Endothelial cell of umbilical vein (primary cell): Measurements from ENCODE around the gene E2F4. TPM values are rescaled to one million over a fixed set of nuclear protein-coding genes. Genes with fewer than 3 reads are reported as not detected.

Source experiments
- BruUV-seq: library from RNA; stranded (reverse); fragments of 400-500 nt; replicated peaks from 2 replicates; lab custom pipeline; 2021; lab: Mats Ljungman, UMichigan
- CTCF ChIA-PET: fragments of 300-600, 350-600 bp; sonication (Branson Sonifier 250); formaldehyde crosslinking; loops from one replicate; lab custom pipeline; 2021; ENCODE audit warnings: antibody characterized with exemption, inconsistent platforms; lab: Charles Lee
- POLR2A ChIA-PET: fragments of 300-600, 350-600 bp; sonication (Branson Sonifier 250); formaldehyde crosslinking; loops from one replicate; lab custom pipeline; 2021; ENCODE audit warnings: antibody characterized with exemption, inconsistent platforms; lab: Charles Lee
- DNase-seq: peaks from one replicate; pipeline ENCODE4 v3.0.0-alpha.2; 2011; ENCODE audit warnings: low read depth, low spot score
- FAIRE-seq: peaks from 2 replicates; lab custom pipeline; 2011; peaks lifted over from hg19 to GRCh38; lab: Jason Lieb, UNC
- H2AFZ ChIP-seq: 2 replicates; pipeline ENCODE4 v1.6.0; 2012; ENCODE audit warnings: low read depth, low read length, control low read depth, inconsistent platforms
- H3K27ac ChIP-seq: 2 replicates; pipeline ENCODE4 v1.5.1; 2011; ENCODE audit warnings: low read depth, mild to moderate bottlenecking, control low read depth, low read length, moderate library complexity; ENCODE audit not compliant: insufficient read depth
- H3K27me3 ChIP-seq, 2 experiments: 2 replicates each; pipeline versions ENCODE4 v1.6.0 to v1.6.1; 2011; ENCODE audit warnings: low read length in 2 of 2, mixed read lengths in 1 of 2; ENCODE audit not compliant: control insufficient read depth in 2 of 2, insufficient read depth in 2 of 2
- H3K36me3 ChIP-seq, 2 experiments: 2 replicates in 1 of 2; 3 replicates in 1 of 2; pipeline ENCODE4 v1.5.1; 2011; ENCODE audit warnings: low read length in 2 of 2, mild to moderate bottlenecking in 1 of 2, moderate library complexity in 1 of 2; ENCODE audit not compliant: control insufficient read depth in 2 of 2, insufficient read depth in 2 of 2; ENCODE audit errors: extremely low read depth in 1 of 2
- H3K4me1 ChIP-seq: 3 replicates; pipeline ENCODE4 v1.5.1; 2011; ENCODE audit warnings: mild to moderate bottlenecking, low read length; ENCODE audit not compliant: control insufficient read depth, insufficient read depth; ENCODE audit errors: extremely low read depth
- H3K4me2 ChIP-seq: 2 replicates; pipeline ENCODE4 v1.6.1; 2011; ENCODE audit warnings: low read length, control low read depth, mixed read lengths; ENCODE audit not compliant: insufficient read depth
- H3K4me3 ChIP-seq, 3 experiments: fragments of 200-600 bp in 1 of 3; sonication (generic), shearing (Covaris generic) in 1 of 3; replicated peaks in 1 of 3; 2 replicates each; pipeline ENCODE4 v1.5.1; 2011 to 2016; ENCODE audit warnings: control low read depth in 3 of 3, low read length in 3 of 3, mild to moderate bottlenecking in 2 of 3, inconsistent platforms in 1 of 3, low read depth in 1 of 3, moderate library complexity in 1 of 3; ENCODE audit not compliant: insufficient read depth in 1 of 3
- H3K79me2 ChIP-seq: 2 replicates; pipeline ENCODE4 v1.6.0; 2012; ENCODE audit warnings: low read length, inconsistent platforms; ENCODE audit not compliant: control insufficient read depth, insufficient read depth
- H3K9ac ChIP-seq: replicated peaks from 2 replicates; pipeline ENCODE3; 2011; ENCODE audit warnings: low read length, control low read depth; ENCODE audit not compliant: insufficient read depth; ENCODE audit errors: extremely low read depth
- H3K9me1 ChIP-seq: replicated peaks from 3 replicates; pipeline ENCODE4 v1.6.0; 2011; ENCODE audit warnings: mild to moderate bottlenecking, low read length; ENCODE audit not compliant: control insufficient read depth, insufficient read depth; ENCODE audit errors: extremely low read depth
- H3K9me3 ChIP-seq: replicated peaks from 2 replicates; pipeline ENCODE4 v1.5.1; 2012; ENCODE audit warnings: low read length, inconsistent platforms; ENCODE audit not compliant: control insufficient read depth, insufficient read depth
- H4K20me1 ChIP-seq: replicated peaks from 2 replicates; pipeline ENCODE3; 2011; ENCODE audit warnings: mild to moderate bottlenecking, low read length; ENCODE audit not compliant: control insufficient read depth, insufficient read depth; ENCODE audit errors: extremely low read depth
- CTCF ChIP-seq, 2 donors: IDR thresholded peaks; 1 replicate in 1 of 2; 2 replicates in 1 of 2; pipeline ENCODE4 v1.5.1; 2011; ENCODE audit warnings: low read length in 2 of 2, mild to moderate bottlenecking in 2 of 2, moderate library complexity in 2 of 2, control low read depth in 1 of 2, inconsistent platforms in 1 of 2, low read depth in 1 of 2; ENCODE audit not compliant: insufficient read depth in 1 of 2; ENCODE audit errors: extremely low read depth in 1 of 2
- EZH2 ChIP-seq: IDR thresholded peaks from 2 replicates; pipeline ENCODE4 v1.6.1; 2012; ENCODE audit warnings: borderline replicate concordance, low read depth, mild to moderate bottlenecking, moderate library complexity, low read length, inconsistent platforms; ENCODE audit not compliant: severe bottlenecking
- FOS ChIP-seq: IDR thresholded peaks from 2 replicates; pipeline ENCODE4 v1.6.1; 2011; ENCODE audit warnings: mild to moderate bottlenecking, low read length, moderate library complexity, borderline replicate concordance; ENCODE audit not compliant: insufficient read depth
- GATA2 ChIP-seq: IDR thresholded peaks from 2 replicates; pipeline ENCODE4 v1.7.0; 2011; ENCODE audit warnings: low read depth, mild to moderate bottlenecking, moderate library complexity, mixed read lengths, low read length; ENCODE audit not compliant: insufficient read length, insufficient read depth
- JUN ChIP-seq: IDR thresholded peaks from 2 replicates; pipeline ENCODE4 v1.6.1; 2011; ENCODE audit warnings: borderline replicate concordance, low read depth; ENCODE audit not compliant: insufficient read length, insufficient read depth
- MYC ChIP-seq: IDR thresholded peaks from one replicate; pipeline ENCODE4 v1.6.1; 2011; ENCODE audit warnings: mild to moderate bottlenecking, low read depth, low read length
- POLR2A ChIP-seq: IDR thresholded peaks from 2 replicates; pipeline ENCODE4 v1.6.1; 2012; ENCODE audit warnings: low read depth, mild to moderate bottlenecking, control low read depth, low read length
- POLR2AphosphoS5 ChIP-seq: IDR thresholded peaks from 2 replicates; pipeline ENCODE4 v1.6.1; 2012; ENCODE audit warnings: low read depth, mild to moderate bottlenecking, control low read depth, low read length, moderate library complexity; ENCODE audit not compliant: insufficient read depth
- dilution Hi-C: fragments of 300-500 bp; cut with MboI; formaldehyde crosslinking; loops from one replicate; pipeline ENCODE4 v1.15.0; 2019; ENCODE audit warnings: low sequenced_read_pairs; ENCODE audit not compliant: extremely low pct_ligation_motif_present
- intact Hi-C: fragments of 100-400 bp; cut with micrococcal nuclease; formaldehyde crosslinking; loops from one replicate; pipeline ENCODE4 v1.10.0; 2022
- polyA plus RNA-seq, 4 experiments: library from polyadenylated mRNA; depleted of rRNA in 3 of 4; stranded (reverse) in 3 of 4; unstranded in 1 of 4; fragments of >200 nt; gene quantifications; 2 replicates each; pipeline versions ENCODE4 v1.2.1 to v1.2.3, GENCODE V29; 2011 to 2012; ENCODE audit warnings: missing spikeins in 1 of 4
- total RNA-seq: library from RNA; stranded (reverse); gene quantifications from 2 replicates; pipeline ENCODE4 v1.2.3, GENCODE V29; 2021
- TF ChIP-seq, protein P1 (sequence below): IDR thresholded peaks from 2 replicates; pipeline ENCODE4 v1.6.1; 2011; ENCODE audit not compliant: insufficient read depth, insufficient read length

Gene E2F4
- total and polyA plus RNA-seq, 2 donors (not counting 3 experiments of a cell fraction or from before 2014, with no cell fraction given), result 112 to 168 TPM

DNA sequence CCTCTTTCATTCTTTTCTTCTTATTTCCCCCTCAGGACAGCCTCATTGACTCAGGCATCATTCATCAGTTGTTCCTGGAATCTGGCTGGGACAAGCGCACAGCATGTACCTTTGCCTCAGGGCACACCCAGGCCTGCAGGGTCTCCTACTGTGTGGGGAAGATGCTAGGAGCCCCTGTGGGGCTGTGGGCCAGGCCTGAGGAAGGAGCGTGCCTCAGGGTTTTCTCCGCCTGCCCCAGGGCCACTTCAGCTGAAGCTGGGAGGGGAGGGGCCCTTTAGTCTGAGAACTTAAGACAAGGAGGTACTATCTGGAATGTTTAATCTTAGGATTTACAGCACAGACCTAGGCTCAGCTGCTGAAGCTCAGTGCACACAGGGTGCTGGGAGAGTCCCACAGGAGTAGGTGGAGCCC lies 14.9 kb downstream of the E2F4 start:
- CTCF ChIA-PET, result interaction anchor here (0.9 kb wide), 1 partner anchor 9 kb away, joined by 3 read pairs; no protein-coding TSS in a partner anchor
- TF ChIP-seq MYC, result no peak
- no peak for TF ChIP-seq POLR2AphosphoS5
- TF ChIP-seq POLR2A, result no peak
- no peak for TF ChIP-seq FOS
- TF ChIP-seq, protein P1, sequence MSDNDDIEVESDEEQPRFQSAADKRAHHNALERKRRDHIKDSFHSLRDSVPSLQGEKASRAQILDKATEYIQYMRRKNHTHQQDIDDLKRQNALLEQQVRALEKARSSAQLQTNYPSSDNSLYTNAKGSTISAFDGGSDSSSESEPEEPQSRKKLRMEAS, result no peak
- no peak for TF ChIP-seq GATA2
- TF ChIP-seq JUN, result no peak
- no peak for TF ChIP-seq CTCF (IDR thresholded peaks at IDR 0.05; ENCODE audit: extremely low read depth in 1 of 2, insufficient read depth in 1 of 2, low read depth in 1 of 2, low read length in 2 of 2)
- no peak for TF ChIP-seq EZH2
- dilution Hi-C loops, result no loop called here
- H3K9me3 ChIP-seq, result no peaks in the 10 kb centered on the region
- intact Hi-C loops, result no loop called here
- no peaks in the 10 kb centered on the region for H3K4me1 ChIP-seq
- FAIRE-seq (no peak), DNase-seq (no peak)
- H3K79me2 ChIP-seq, result no peaks in the 10 kb centered on the region
- H3K4me2 ChIP-seq, result no peak overlapping the region
- no TSS peak for BruUV-seq
- H3K4me3 ChIP-seq, result no peak overlapping the region
- no peak overlapping the region for H2AFZ ChIP-seq
- peaks cover 0 to 21% of the 10 kb centered on the region in 2 experiments for H3K36me3 ChIP-seq
- POLR2A ChIA-PET, result no interaction called here
- no peak overlapping the region for H3K27ac ChIP-seq
- H4K20me1 ChIP-seq, result no peaks in the 10 kb centered on the region
- no peak overlapping the region for H3K9ac ChIP-seq
- no peaks in the 10 kb centered on the region for H3K27me3 ChIP-seq
- H3K9me1 ChIP-seq, result no peaks in the 10 kb centered on the region
